HepG2 (cell line): ENCODE data around the gene KLKB1. TPM values are rescaled to one million over a fixed set of nuclear protein-coding genes. Genes with fewer than 3 reads are reported as not detected.
A peak's percentile ranks its signal among the peaks of the same experiment; 100 is the strongest.

Experiments used
- ATAC-seq: fragments of 200-7000 bp; cut with Tn5 transposase; 3 replicates; pipeline ENCODE4 v1.9.1; 2020; ENCODE audit warnings: mild to moderate bottlenecking, moderate library complexity
- BruUV-seq: library from RNA; stranded (reverse); fragments of 400-500 nt; replicated peaks from 2 replicates; lab custom pipeline; 2021; lab: Mats Ljungman, UMichigan
- CTCF ChIA-PET: fragments of 300-600 bp; formaldehyde crosslinking; extraction: SDS; loops from one replicate; lab custom pipeline; 2021; ENCODE audit warnings: low total read pairs, inconsistent platforms, low intra/inter-chr PET ratio; lab: Yijun Ruan, JAX
- POLR2A ChIA-PET: fragments of 350-600 bp; sonication (Branson Sonifier 250); formaldehyde crosslinking; loops from one replicate; lab custom pipeline; 2020; ENCODE audit warnings: antibody characterized with exemption, inconsistent platforms; lab: Yijun Ruan, JAX
- DNase-seq: peaks from one replicate; pipeline ENCODE4 v3.0.0-alpha.2; 2015; ENCODE audit warnings: low spot score
- FAIRE-seq: peaks from 3 replicates; lab custom pipeline; 2011; peaks lifted over from hg19 to GRCh38; lab: Jason Lieb, UNC
- H2AFZ ChIP-seq: one replicate; pipeline ENCODE4 v1.6.1; 2011; ENCODE audit warnings: low read length, inconsistent platforms
- H3K27ac ChIP-seq: fragments of 300-600 bp; 3 replicates; pipeline ENCODE4 v1.8.0; 2011; ENCODE audit warnings: mixed run types, mild to moderate bottlenecking, mixed read lengths, low read length, inconsistent platforms; ENCODE audit not compliant: insufficient read depth; ENCODE audit errors: extremely low read length
- H3K27me3 ChIP-seq, 2 experiments: fragments of 200-600 bp in 1 of 2; 2 replicates in 1 of 2; 3 replicates in 1 of 2; pipeline versions ENCODE4 v1.6.0 to v1.8.0; 2011; ENCODE audit warnings: low read length in 2 of 2, mild to moderate bottlenecking in 2 of 2, moderate library complexity in 2 of 2, inconsistent platforms in 1 of 2; ENCODE audit not compliant: insufficient read depth in 2 of 2, control insufficient read depth in 1 of 2
- H3K36me3 ChIP-seq, 2 experiments: fragments of 200-600 bp in 1 of 2; replicated peaks in 1 of 2; 2 replicates in 1 of 2; 3 replicates in 1 of 2; pipeline versions ENCODE4 v1.5.1 to v1.8.0; 2011; ENCODE audit warnings: low read length in 2 of 2, inconsistent platforms in 1 of 2; ENCODE audit not compliant: insufficient read depth in 2 of 2, control insufficient read depth in 1 of 2
- H3K4me1 ChIP-seq: 2 replicates; pipeline ENCODE4 v1.5.1; 2012; ENCODE audit warnings: low read length, inconsistent platforms; ENCODE audit not compliant: insufficient read depth
- H3K4me2 ChIP-seq: 2 replicates; pipeline ENCODE4 v1.6.0; 2011; ENCODE audit warnings: low read depth, low read length, inconsistent platforms
- H3K4me3 ChIP-seq, 3 experiments: fragments of 200-600 bp in 1 of 3; sonication (generic), shearing (Covaris generic) in 1 of 3; replicated peaks in 1 of 3; 2 replicates each; pipeline ENCODE4 v1.5.1; 2011 to 2016; ENCODE audit warnings: low read length in 3 of 3, inconsistent platforms in 2 of 3, low read depth in 2 of 3, mild to moderate bottlenecking in 2 of 3, control low read depth in 1 of 3, mixed read lengths in 1 of 3; ENCODE audit not compliant: insufficient read depth in 1 of 3
- H3K79me2 ChIP-seq: one replicate; pipeline ENCODE4 v1.6.1; 2011; ENCODE audit warnings: low read length, inconsistent platforms; ENCODE audit not compliant: insufficient read depth
- H3K9ac ChIP-seq: 2 replicates; pipeline ENCODE4 v1.6.0; 2011; ENCODE audit warnings: mild to moderate bottlenecking, low read depth, low read length, inconsistent platforms; ENCODE audit not compliant: insufficient read depth
- H3K9me3 ChIP-seq: 2 replicates; pipeline ENCODE4 v1.5.1; 2012; ENCODE audit warnings: mild to moderate bottlenecking, low read length
- H4K20me1 ChIP-seq: 2 replicates; pipeline ENCODE4 v1.6.0; 2011; ENCODE audit warnings: inconsistent platforms, mild to moderate bottlenecking, low read length, moderate library complexity; ENCODE audit not compliant: insufficient read depth
- KAT7 ChIP-seq: IDR thresholded peaks from 2 replicates; pipeline ENCODE4 v1.6.1; 2018; ENCODE audit warnings: borderline replicate concordance, missing compliant biosample characterization
- PHF20 ChIP-seq: sonication (generic); formaldehyde crosslinking; IDR thresholded peaks from 2 replicates; pipeline ENCODE4 v1.5.0; 2020; ENCODE audit warnings: mild to moderate bottlenecking, missing genetic modification reagents
- WGBS: methylation state at CpG from one replicate; pipeline ENCODE4 v1.1.6; 2017; ENCODE audit warnings: low lambda C conversion rate; 5-methylcytosine and 5-hydroxymethylcytosine counted together
- in situ Hi-C: cut with HindIII; loops from 2 replicates; pipeline ENCODE4 v1.10.0; 2017; ENCODE audit warnings: low pct_unique_long_range_greater_than_20kb; ENCODE audit not compliant: extremely low pct_ligation_motif_present
- intact Hi-C: fragments of 100-400 bp; cut with micrococcal nuclease; formaldehyde crosslinking; loops from one replicate; pipeline ENCODE4 v1.10.0; 2022; ENCODE audit not compliant: unreplicated experiment
- polyA plus RNA-seq, 8 experiments: library from polyadenylated mRNA; depleted of rRNA in 3 of 8; stranded (reverse) in 7 of 8; unstranded in 1 of 8; fragments of >200 nt; fragmentation: Illumina TruSeq in 4 of 8; extraction: Trizol in 4 of 8; gene quantifications; 2 replicates each; pipeline versions ENCODE4 v1.2.1 to v1.2.3, GENCODE V29; 2011 to 2016; ENCODE audit warnings: low read depth in 4 of 8, missing spikeins in 1 of 8, mixed read lengths in 1 of 8; ENCODE audit not compliant: insufficient read depth in 1 of 8
- total RNA-seq, 5 experiments: library from RNA; depleted of rRNA; stranded (reverse); fragments of >200 nt; fragmentation: Illumina TruSeq; extraction: Trizol; gene quantifications; 2 replicates each; pipeline ENCODE4 v1.2.3, GENCODE V29; 2016; ENCODE audit warnings: low read depth in 1 of 5
- TF ChIP-seq, protein P1 (sequence below): sonication (generic); formaldehyde crosslinking; conservative IDR thresholded peaks from 2 replicates; pipeline ENCODE4 v1.4.0; 2020; ENCODE audit warnings: missing genetic modification reagents
- TF ChIP-seq, protein P2 (sequence below), 2 experiments: fragments of 450-650 bp in 1 of 2; sonication (generic) in 1 of 2; formaldehyde crosslinking in 1 of 2; IDR thresholded peaks; 2 replicates each; pipeline versions ENCODE4 v1.6.1 to v1.8.0; 2016 to 2022; ENCODE audit warnings: antibody characterized with exemption in 1 of 2, mild to moderate bottlenecking in 1 of 2, missing genetic modification reagents in 1 of 2

KLKB1 gene
- total and polyA plus RNA-seq, 2 of the 13 experiments (the other 11 are each of a cell fraction or from before 2014, with no cell fraction given): 0.26 to 0.49 TPM

DNA sequence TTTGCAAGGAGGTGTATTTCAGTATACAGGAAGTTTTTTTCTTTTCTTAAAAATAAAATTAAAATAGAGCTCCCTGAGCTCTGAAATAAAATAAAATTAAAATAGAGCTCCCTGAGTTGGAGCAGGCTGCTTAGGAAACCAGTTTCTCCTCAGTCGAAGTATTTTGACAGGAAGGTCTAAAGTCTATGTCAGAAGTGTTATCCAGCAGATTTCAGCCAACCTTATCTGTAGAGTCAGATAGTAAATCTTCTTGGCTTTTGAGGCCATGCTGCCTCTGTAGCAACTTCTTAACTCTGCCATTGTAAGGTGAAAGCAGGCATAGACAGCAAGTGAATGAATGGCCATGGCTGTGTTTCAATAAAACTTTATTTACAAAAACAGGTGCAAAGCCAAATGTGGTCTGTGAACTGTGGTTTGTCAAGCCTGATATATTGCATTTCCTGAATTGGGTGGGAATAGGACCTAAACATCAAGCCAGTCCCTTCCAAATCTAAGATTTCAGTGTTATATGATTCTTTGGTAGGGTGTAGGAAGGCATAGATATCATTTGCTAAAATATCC, 9.5 kb upstream of the KLKB1 start:
- CTCF ChIA-PET: no interaction called here
- 0% methylated on average over 1 of the region's 1 CpG for WGBS

More for the DNA sequence above, 9.5 kb upstream of the KLKB1 start:
- Histone ChIP-seq H3K4me3 (no peak overlapping the region), H3K27ac (no peak overlapping the region), H3K9me3 (no peaks in the 10 kb centered on the region), H3K4me2 (no peak overlapping the region), H3K27me3 (0 out of 5 replicates have a peak, but pooled peaks cover 0 to 3% of the 10 kb centered on the region in 2 experiments), H2AFZ (no peak overlapping the region), H4K20me1 (no peaks in the 10 kb centered on the region), H3K36me3 (no peaks in the 10 kb centered on the region), H3K79me2 (no peaks in the 10 kb centered on the region), H3K4me1 (no peaks in the 10 kb centered on the region), H3K9ac (no peak overlapping the region)
- POLR2A ChIA-PET: no interaction called here
- no peak for FAIRE-seq
- no peak for ATAC-seq
- BruUV-seq: no TSS peak
- TF ChIP-seq KAT7 (CRISPR knock-in tag) (no peak), PHF20 (CRISPR knock-in tag) (no peak)
- TF ChIP-seq, protein P1, sequence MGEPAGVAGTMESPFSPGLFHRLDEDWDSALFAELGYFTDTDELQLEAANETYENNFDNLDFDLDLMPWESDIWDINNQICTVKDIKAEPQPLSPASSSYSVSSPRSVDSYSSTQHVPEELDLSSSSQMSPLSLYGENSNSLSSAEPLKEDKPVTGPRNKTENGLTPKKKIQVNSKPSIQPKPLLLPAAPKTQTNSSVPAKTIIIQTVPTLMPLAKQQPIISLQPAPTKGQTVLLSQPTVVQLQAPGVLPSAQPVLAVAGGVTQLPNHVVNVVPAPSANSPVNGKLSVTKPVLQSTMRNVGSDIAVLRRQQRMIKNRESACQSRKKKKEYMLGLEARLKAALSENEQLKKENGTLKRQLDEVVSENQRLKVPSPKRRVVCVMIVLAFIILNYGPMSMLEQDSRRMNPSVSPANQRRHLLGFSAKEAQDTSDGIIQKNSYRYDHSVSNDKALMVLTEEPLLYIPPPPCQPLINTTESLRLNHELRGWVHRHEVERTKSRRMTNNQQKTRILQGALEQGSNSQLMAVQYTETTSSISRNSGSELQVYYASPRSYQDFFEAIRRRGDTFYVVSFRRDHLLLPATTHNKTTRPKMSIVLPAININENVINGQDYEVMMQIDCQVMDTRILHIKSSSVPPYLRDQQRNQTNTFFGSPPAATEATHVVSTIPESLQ (CRISPR knock-in tag): no peak
- TF ChIP-seq, protein P2, sequence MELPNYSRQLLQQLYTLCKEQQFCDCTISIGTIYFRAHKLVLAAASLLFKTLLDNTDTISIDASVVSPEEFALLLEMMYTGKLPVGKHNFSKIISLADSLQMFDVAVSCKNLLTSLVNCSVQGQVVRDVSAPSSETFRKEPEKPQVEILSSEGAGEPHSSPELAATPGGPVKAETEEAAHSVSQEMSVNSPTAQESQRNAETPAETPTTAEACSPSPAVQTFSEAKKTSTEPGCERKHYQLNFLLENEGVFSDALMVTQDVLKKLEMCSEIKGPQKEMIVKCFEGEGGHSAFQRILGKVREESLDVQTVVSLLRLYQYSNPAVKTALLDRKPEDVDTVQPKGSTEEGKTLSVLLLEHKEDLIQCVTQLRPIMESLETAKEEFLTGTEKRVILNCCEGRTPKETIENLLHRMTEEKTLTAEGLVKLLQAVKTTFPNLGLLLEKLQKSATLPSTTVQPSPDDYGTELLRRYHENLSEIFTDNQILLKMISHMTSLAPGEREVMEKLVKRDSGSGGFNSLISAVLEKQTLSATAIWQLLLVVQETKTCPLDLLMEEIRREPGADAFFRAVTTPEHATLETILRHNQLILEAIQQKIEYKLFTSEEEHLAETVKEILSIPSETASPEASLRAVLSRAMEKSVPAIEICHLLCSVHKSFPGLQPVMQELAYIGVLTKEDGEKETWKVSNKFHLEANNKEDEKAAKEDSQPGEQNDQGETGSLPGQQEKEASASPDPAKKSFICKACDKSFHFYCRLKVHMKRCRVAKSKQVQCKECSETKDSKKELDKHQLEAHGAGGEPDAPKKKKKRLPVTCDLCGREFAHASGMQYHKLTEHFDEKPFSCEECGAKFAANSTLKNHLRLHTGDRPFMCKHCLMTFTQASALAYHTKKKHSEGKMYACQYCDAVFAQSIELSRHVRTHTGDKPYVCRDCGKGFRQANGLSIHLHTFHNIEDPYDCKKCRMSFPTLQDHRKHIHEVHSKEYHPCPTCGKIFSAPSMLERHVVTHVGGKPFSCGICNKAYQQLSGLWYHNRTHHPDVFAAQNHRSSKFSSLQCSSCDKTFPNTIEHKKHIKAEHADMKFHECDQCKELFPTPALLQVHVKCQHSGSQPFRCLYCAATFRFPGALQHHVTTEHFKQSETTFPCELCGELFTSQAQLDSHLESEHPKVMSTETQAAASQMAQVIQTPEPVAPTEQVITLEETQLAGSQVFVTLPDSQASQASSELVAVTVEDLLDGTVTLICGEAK (IDR thresholded peaks at IDR 0.05): peak; percentile 68
- TF ChIP-seq, protein P2 (CRISPR knock-in tag; IDR thresholded peaks at IDR 0.05): peak; percentile 98
- in situ Hi-C loops: no loop called here
- DNase-seq: no peak
- intact Hi-C loops: no loop called here
